ENCODE data around the gene PPP1R14B. TPM values are rescaled to one million over a fixed set of nuclear protein-coding genes. Genes with fewer than 3 reads are reported as not detected.

PPP1R14B gene
- total RNA-seq, 1 donor from 2014 or later, result 132 TPM

DNA sequence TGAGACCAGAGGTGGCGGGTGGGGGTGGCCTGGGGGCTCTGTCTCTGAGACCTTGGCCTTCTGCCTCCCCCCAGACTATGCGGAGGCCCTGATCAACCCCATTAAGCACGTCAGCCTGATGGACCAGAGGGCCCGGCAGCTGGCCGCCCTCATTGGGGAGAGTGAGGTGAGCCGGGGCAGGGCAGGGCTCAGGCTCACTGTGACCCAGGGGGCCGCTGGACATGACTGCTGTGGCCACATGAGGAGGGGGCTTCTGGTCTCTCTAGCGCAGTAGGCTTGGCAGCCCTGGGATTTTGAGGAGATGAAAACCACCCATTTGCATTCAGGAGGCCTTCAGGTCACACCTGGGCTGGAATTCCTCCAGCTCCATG lies 17.2 kb upstream of the PPP1R14B start:
- intact Hi-C loops (cut with micrococcal nuclease), result no loop called here
- ATAC-seq, result no peak
- DNase-seq, result no peak

- no peak for ATAC-seq
Observed at GRCh38 chr11:64263021-64263946, 16.5 kb upstream of the PPP1R14B start.

GRCh38 chr11:64262271-64263002 lies 15.7 kb upstream of the PPP1R14B start:
- DNase-seq, result no peak
- intact Hi-C loops (cut with micrococcal nuclease), result no loop called here

More at GRCh38 chr11:64263021-64263946, 16.5 kb upstream of the PPP1R14B start:
- intact Hi-C loops (cut with micrococcal nuclease), result no loop called here
- no peak for DNase-seq

GRCh38 chr11:64261556-64262080 lies 14.9 kb upstream of the PPP1R14B start:
- DNase-seq (no peak), ATAC-seq (no peak)
- intact Hi-C loops (cut with micrococcal nuclease), result no loop called here

More at GRCh38 chr11:64262271-64263002, 15.7 kb upstream of the PPP1R14B start:
- no peak for ATAC-seq

GRCh38 chr11:64260147-64260708 lies 13.5 kb upstream of the PPP1R14B start:
- DNase-seq, result no peak
- no peak for ATAC-seq
- intact Hi-C loops (cut with micrococcal nuclease), result no loop called here

DNA sequence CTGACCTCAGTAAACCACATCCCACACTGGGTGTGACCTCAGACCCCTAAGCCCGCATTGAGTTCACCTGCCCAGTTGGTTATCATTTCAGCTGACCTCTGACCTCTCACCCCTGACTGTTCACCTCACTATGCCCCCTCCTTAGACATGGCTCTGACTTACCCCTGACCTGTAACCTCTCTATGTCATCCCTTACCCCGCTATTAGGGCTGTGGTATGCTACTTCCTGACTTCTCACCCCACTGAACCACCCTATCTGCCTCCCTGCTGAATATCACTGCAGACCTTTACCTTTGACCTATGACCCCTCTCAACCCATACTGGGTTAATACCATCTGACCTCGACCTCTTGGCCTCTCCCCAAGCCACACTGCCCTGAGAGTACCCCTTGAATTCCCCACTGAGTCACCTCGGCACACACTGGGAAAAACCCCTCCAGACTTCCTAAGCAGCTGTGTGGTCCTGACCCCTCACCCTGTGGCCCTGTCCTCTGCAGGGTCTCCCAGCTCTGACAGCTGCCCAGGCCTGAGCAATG lies 12.9 kb upstream of the PPP1R14B start:
- ATAC-seq (no peak), DNase-seq (no peak)
- intact Hi-C loops (cut with micrococcal nuclease), result no loop called here

DNA sequence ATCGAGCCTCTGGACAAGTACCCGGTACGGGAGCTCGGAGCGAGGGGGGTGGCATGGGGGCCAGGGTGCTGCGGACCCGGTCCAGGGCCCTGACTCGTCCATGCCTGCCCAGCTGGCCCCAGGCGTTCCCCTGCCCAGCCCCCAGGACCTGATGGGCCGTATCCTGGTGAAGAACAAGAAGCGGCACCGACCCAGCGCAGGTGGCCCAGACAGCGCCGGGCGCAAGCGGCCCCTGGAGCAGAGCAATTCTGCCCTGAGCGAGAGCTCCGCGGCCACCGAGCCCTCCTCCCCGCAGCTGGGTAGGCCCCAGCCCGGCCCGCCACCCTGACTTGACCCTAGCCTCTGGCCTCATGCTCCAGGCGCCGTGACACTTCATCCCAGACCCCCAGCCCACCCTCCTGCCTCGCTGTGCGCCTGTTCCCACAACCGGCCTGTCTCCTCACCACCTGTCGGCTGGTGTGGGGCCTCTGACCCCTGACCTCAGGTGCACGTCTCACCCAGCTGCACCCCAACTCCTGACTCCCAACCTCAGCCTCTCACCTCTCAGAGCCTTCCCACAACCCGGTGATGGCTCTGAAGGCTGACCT lies 12.3 kb upstream of the PPP1R14B start:
- no peak for DNase-seq
- ATAC-seq, result no peak
- intact Hi-C loops (cut with micrococcal nuclease), result no loop called here

- no peak for ATAC-seq
- no peak for DNase-seq
- intact Hi-C loops (cut with micrococcal nuclease), result no loop called here
Observed at GRCh38 chr11:64258356-64258755, 11.6 kb upstream of the PPP1R14B start.

DNA sequence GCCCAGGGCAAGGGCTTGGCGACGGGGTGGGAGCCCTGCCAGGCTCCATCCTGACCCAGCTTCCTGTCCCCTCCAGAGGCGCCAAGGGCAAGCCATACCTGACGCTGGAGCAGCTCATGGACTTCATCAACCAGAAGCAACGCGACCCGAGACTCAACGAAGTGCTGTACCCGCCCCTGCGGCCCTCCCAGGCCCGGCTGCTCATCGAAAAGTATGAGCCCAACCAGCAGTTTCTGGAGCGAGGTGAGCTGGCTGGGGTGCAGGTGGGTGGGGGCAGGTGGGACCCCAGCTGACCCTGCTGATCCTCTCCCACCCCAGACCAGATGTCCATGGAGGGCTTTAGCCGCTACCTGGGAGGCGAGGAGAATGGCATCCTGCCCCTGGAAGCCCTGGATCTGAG lies 9.6 kb upstream of the PPP1R14B start:
- intact Hi-C loops (cut with micrococcal nuclease), result no loop called here
- DNase-seq (no peak), ATAC-seq (no peak)

DNA sequence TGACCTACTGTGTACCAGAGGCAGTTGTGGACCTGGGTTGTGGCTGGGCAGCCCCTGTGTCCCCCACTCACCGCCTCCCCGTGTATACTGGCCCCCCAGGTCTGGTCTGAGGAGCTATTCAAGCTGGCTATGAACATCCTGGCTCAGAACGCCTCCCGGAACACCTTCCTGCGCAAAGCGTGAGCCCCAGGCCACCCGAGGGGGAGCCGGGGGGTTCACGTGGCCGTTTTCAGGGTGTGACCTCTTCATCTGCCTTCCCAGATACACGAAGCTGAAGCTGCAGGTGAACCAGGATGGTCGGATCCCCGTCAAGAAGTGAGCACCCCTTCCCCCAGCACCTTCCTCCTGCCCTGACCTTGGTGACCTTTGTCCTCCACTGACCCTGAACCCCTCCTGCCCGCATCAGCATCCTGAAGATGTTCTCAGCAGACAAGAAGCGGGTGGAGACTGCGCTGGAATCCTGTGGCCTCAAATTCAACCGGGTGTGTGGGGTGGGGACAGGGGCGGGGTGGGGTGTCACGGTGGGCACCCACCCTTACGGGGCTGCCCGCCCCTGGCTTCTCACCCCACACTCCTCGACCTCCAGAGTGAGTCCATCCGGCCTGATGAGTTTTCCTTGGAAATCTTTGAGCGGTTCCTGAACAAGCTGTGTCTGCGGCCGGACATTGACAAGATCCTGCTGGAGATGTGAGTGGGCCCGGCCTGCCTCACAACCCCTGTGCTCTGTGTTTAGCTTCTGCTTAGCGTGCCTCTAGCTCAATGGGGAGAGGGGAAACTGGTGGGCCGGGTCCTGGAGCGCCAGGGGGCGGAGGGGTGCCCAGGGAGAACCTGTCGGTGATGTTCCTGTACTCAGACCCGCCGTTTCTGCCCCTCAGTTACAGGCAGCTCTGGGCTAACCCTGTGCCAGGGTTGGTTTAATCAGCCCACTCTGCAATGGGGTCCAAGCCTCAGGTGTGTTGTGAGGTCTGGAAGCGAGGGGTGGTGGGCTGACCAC lies 8.7 kb upstream of the PPP1R14B start:
- intact Hi-C loops (cut with micrococcal nuclease), result no loop called here
- DNase-seq (no peak), ATAC-seq (no peak)

GRCh38 chr11:64254326-64254725 lies 7.6 kb upstream of the PPP1R14B start:
- DNase-seq (no peak), ATAC-seq (no peak)

GRCh38 chr11:64253481-64253880 lies 6.7 kb upstream of the PPP1R14B start:
- peak; percentile 25 for ATAC-seq
- peak; percentile 67 for DNase-seq
- intact Hi-C loops (cut with micrococcal nuclease), result no loop called here

More at GRCh38 chr11:64254326-64254725, 7.6 kb upstream of the PPP1R14B start:
- intact Hi-C loops (cut with micrococcal nuclease), result no loop called here

DNA sequence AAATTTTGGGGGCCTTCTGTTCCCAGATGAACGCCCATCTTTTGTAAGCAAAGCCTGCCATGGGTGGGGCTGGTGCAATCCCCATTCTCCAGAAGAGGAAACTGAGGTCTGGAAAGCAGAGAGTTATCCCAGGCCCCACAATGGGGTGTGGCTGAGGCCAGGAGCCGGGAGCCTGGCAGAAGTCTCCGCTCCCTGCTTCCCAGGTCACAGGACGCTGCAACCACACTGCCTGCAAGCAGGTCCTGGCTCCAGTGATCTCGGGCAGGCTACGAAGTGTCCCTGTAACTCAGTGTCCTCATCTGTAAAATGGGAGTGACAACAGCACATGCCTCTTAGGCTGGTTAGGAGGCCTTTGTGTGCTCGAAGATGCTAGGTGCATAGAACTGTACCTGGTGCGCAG lies 6.3 kb upstream of the PPP1R14B start:
- DNase-seq, result no peak
- no peak for ATAC-seq
- intact Hi-C loops (cut with micrococcal nuclease), result no loop called here

DNA sequence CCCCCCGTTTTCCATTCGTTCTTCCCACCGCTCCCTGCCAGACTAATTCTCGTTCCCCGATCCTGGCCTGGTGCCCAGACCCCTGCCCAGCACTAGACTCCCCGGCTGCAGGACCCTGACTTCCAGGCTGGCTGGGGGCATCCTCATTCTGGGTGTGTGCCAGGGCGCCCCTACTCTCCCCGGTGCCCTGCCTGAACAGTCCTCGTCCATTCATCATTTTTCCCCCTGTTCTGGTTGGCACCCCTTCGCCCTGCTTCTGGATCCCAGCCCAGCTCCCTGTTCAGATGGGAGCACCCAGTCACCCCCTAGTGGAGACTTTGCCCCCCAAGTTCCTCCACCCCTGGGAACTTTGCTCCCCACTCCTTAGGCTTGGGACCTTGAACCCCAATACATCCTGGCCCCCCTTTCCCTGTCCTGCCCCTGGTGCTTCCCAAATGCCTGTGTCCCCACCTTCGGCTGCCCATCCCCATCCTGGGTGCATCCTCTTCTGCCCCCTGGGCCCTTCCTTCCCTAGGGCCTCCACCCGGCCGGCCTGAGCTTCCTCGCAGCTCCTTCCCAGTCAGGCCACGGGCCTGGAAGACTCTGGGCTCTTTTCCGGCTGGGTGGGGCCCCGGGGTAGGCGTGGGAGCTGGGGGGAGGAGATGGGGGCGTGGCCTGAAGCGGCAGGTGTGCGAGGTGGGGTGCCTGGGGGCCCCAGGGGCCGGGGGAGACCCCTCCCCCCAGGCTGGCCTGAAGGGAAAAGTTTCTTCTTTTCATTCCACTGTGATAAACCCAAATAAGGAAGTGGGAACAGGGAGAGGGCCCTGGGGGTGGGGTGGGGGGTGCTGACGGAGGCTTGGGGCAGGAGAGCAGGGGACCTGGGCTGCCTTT lies 5.5 kb upstream of the PPP1R14B start:
- ATAC-seq, result peak; percentile 17
- intact Hi-C loops (cut with micrococcal nuclease), result no loop called here
- DNase-seq, result peak; percentile 68

GRCh38 chr11:64251753-64252002 lies 4.9 kb upstream of the PPP1R14B start:
- intact Hi-C loops (cut with micrococcal nuclease), result no loop called here
- ATAC-seq (no peak), DNase-seq (no peak)

DNA sequence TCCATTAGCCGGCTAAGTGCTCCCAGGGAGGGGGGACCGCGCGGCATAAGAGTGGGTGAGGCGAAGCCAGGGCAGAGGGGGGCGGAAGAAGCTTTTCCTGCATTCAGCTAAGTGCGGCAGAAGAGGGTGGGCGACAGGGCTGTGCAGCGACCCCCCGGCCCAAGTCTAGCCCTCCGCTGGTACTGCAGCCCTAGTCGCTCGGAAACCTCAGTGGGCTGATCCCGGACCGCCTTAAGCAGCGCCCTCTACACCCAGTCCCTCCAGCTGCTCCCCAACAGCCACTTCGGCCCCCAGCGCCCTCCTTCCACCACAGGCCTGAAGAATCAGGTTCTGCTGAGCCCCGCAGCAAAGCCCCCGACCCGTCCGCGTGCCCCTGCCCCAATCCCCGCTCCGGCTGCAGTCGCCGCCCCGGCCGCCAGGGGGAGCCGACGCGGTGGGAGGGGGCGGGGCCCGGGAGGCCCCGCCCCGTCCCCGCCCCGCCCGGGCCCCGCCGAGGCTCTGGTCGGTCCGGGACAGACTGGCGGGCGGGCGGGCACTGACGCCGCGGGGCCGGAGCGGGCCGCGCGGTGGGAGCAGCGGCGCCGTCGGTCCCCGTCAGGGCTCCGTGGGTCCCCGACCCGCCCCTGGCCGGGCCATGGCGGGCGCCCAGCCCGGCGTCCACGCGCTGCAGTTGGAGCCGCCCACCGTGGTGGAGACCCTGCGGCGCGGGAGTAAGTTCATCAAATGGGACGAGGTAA lies 4.4 kb upstream of the PPP1R14B start, which contains the start of gene PLCB3:
Gene PLCB3 (plus strand): TSS at position 515 of the 737 bp plus-strand sequence. CDS start 120 bp downstream, at position 635.
- intact Hi-C loops (cut with micrococcal nuclease), result no loop called here
- peak; percentile 79 for DNase-seq
- ATAC-seq, result peak; percentile 60

All from left ventricle myocardium superior (tissue), 1 donor.